Epithelial cell of prostate (primary cell): ENCODE measurements around the gene SOSTDC1.
A peak's percentile ranks its signal among the peaks of the same experiment; 100 is the strongest.
"Not testable (repeated sequence)": the region's sequence is repeated elsewhere in the genome, so short reads cannot be mapped to it uniquely, and the experiment has no call there.

Source experiments
- DNase-seq: peaks from one replicate; pipeline ENCODE4 v3.0.0-alpha.2; 2011; ENCODE audit warnings: low read depth, low spot score
- H3K27ac ChIP-seq: fragments of 450-650 bp; 2 replicates; pipeline ENCODE4 v1.5.1; 2017; ENCODE audit warnings: mild to moderate bottlenecking

SOSTDC1 gene, protein sequence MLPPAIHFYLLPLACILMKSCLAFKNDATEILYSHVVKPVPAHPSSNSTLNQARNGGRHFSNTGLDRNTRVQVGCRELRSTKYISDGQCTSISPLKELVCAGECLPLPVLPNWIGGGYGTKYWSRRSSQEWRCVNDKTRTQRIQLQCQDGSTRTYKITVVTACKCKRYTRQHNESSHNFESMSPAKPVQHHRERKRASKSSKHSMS

DNA sequence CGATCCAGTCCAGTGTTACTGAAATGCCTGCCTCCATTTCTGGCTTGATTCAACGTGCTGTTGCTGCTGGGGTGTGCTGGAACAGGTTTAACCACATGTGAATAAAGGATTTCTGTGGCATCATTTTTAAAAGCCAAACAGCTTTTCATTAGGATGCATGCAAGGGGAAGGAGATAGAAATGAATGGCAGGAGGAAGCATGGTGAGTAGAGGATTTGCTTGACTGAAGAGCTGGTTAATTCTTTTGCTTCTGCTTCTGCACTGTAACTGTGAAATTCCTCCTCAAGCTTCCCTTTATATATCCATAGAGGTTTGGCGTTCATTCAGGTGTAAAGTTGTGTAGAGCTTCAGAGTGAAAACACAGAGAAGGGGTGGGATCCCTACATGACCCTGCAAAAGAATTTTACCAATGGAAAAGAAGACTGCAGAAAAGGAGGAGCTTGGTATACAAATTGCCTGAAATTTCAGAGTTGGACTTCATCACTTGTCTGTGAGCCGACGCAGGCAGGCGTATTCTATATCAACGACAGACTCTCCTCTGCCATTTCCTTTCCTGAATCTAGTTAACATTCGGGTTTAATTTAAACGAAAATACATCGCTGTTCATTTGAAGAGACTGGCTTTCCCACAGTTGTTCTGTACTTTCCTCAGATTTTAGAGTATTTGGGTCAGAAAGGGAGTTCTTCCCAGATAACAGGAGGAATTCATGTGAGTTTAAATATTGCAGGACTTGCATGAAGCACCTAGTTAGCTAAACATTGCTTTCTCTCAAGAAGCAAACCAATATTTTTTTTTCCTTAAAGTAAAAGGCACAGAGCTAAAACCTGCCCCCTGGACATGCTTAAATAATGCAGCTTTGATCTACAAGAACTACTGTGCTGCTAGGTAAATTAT lies at the start of gene SOSTDC1:
SOSTDC1 (minus strand) TSS at position 270 of the 893 bp plus-strand sequence; CDS start at position 200, 70 bp downstream.
- peak; percentile 5 for DNase-seq
- peak within 1 kb of the TSS; percentile 4 for H3K27ac ChIP-seq

DNA sequence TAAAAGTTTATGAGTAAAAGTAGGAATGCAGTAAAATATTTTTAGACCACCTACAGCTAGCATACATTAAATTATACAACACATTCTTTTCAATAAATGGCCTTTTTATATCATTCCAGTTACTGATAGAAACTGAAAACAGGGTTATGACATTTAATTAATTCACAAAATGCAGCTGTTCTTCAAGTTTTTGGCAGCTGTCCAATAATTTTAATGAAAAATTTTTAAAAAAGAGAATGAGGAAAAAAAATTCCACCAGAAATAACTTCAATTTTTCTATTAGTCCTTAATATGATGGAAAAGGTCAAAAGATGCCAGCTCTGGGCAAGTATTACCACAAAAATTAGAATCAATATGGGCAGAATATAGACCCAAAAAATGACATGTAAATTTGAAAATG lies 49.2 kb upstream of the SOSTDC1 start:
- no peak overlapping the region for H3K27ac ChIP-seq
- no peak for DNase-seq

DNA sequence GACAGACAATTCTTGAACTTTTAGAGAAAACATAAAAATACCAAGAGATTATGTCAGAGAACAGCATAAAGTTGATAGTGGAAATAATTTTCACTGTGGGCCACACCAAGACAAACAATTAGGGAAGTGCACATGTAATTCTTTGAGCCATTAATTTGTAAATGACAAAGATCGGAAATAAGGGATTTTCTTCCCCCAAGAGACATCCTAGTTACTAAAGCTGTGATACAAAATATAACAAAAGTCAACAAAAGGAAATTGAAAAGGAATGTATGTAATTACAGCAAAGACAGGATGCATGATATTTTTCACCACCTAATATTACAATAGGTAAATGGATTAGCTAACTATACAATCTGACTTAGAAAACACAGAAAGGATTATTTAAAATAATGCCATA lies 48.7 kb upstream of the SOSTDC1 start:
- DNase-seq = no peak

DNA sequence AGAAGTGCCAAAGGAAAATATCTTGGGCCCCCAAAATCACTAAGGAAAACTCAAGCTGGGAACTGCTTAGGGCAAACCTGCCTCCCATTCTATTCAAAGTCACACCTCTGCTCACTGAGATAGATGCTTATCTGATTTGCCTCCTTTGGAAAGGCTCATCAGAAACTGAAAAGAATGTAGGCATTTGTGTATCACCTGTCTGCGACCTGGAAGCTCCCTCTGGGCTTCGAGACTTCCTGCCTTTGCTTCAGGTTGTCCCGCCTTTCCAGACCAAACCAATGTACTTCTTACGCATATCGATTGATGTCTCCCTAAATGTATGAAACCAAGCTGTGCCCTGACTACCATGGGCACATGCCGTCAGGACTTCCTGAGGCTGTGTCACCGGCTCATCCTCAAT lies 46.6 kb upstream of the SOSTDC1 start:
- DNase-seq = no peak
- no peak overlapping the region for H3K27ac ChIP-seq

More for the DNA sequence above, 48.7 kb upstream of the SOSTDC1 start:
- no peak overlapping the region for H3K27ac ChIP-seq

DNA sequence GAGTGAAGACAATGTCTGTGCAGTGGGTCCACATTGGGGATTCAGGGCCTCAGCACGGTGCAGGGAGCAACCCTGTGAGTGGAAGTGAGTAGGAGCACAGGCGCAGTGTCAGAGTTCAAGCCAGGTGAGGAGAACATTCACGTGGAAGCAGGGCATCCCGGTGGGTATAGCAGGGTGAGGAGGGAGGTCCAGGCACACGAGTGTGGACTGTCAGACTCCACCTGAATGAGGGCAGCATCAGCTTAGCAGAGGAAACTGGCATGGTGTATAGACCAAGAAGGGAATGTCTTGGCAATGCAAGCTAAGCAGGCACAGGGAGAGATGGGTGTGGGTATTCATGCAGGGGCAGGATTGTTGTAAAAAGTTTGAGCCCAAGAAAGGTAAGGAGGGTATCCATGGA lies 45.8 kb upstream of the SOSTDC1 start:
- H3K27ac ChIP-seq = no peak overlapping the region
- no peak for DNase-seq

DNA sequence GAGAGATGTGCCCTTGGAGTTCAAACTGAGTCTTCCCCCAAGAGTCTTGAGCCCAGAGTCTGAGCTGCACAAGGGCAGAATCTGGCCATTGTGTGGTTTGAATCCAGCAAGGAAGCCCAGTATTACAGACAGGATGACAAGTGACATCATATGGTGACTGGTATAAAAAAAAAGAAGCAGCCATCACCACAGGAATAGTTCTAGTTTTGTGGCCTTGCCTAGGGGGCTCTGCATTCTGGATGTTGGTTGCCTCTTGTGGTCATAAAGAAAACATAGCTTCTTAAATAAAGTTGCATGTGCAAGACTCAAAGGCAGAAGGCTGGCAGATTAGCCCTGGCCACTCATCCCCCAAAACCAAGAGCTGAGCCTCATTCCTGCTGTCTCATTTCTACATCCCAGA lies 44.3 kb upstream of the SOSTDC1 start:
- DNase-seq = no peak

DNA sequence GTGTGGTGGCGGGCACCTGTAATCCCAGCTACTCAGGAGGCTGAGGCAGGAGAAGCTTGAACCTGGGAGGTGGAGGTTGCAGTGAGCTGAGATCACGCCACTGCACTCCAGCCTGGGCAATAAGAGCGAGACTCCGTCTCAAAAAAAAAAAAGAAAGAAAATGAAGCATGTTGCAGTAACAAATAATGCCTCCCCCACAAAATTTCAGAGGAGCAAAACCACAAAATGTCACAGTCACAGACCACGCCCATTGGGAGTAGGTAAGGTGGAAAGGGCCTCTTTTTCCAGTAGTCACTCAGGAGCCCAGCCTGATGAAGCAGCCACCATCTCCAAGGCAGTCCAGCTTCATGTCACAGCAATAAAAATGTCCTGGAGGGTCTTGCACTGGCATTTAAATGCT lies 40.9 kb upstream of the SOSTDC1 start:
- not testable (repeated sequence) for DNase-seq, H3K27ac ChIP-seq

More for the DNA sequence above, 44.3 kb upstream of the SOSTDC1 start:
- no peak overlapping the region for H3K27ac ChIP-seq

DNA sequence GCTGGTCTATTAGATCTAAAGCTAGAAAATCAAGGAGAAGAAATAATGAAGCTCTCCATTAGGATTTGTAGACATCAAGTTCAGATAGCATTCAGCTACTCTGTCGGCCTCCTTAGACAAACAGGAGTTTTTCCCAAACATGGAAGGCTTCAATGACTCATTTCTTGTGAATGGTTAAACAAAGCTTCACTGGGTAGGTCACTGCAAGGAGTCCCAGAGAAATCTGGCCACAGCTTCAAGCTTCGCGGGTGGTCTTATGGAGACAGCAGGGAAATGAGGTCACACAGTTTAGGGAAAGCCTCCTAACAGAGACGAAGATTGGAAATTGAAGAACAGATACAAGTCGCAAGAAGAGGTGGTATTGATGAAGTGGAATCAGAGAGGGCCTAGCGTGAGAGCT lies 38.5 kb upstream of the SOSTDC1 start:
- no peak overlapping the region for H3K27ac ChIP-seq
- no peak for DNase-seq

DNA sequence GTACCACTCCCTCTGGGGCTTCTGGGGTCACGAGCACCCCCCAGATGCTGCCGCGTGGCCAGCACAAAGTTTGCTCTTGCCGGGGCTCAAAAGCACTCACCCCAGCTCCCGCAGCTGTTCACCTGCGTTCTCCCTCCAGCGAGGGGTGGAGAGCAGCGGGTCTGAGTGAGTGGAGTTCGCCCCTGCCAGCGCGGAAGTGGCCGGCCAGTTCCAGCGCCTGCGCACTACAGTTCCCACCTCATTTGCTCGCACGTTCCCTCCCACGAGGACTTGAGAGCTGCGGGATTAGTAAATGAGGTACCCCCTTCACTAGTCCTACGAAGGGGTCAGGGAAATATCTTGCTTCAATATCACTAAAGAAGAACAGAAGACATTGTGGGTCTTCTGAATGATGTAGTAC lies 36.8 kb upstream of the SOSTDC1 start:
- H3K27ac ChIP-seq = no peak overlapping the region
- no peak for DNase-seq

DNA sequence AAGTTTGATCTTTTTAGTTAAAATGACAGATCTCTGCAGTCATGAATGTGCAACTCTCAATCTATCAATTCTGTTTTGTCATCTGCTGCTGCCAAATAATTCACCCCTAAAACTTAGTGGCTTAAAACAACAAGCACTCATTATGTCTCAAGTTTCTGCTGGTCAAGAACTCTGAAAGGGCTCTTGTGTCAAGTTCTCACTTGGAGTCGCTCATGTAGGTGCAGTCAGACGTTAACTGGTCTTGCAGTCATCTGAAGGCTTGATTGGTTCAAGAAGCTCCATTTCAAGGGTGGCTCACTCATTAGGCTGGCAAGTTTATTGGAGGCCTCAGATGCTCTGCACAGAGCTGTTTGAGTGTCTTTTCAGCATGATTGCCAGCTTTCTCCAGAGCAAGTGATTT lies 32.6 kb upstream of the SOSTDC1 start:
- DNase-seq = no peak

DNA sequence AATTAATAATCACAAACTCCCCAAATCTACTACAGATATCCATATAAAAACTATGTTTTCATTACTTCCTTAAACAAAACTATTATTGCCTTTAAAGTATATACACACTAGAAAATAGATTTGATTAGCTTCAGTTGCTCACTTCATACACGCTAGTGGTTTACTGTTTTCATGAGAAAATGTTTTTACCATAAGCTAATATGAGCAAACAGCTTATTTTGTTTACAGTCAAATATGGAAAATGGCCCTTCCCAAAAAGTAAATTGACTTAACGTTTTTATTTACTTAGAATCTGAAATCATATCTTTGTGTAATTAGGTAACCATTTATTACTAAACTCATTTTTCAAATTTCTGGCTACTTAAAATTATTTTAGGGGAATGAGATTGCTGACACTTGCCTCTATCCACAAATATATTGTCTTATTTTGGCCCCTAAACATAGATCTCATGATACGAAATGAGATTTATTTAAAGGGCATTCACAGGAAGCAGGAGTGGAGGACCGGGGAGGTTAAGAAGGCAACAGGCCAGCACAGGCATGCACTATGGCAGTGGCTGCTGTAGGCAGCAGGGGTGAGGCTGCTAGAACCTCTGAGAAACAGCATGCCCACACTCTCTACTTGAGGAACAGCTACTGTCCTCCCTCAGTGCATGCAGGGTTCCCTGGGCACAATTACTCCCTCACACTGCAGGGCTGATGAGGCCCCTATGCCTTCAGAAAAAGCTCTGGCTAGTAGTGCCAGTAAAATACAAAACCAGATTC lies 29.6 kb upstream of the SOSTDC1 start:
- DNase-seq = peak; percentile 6
- peak overlapping the region; percentile 21 for H3K27ac ChIP-seq

More for the DNA sequence above, 32.6 kb upstream of the SOSTDC1 start:
- H3K27ac ChIP-seq = no peak overlapping the region

DNA sequence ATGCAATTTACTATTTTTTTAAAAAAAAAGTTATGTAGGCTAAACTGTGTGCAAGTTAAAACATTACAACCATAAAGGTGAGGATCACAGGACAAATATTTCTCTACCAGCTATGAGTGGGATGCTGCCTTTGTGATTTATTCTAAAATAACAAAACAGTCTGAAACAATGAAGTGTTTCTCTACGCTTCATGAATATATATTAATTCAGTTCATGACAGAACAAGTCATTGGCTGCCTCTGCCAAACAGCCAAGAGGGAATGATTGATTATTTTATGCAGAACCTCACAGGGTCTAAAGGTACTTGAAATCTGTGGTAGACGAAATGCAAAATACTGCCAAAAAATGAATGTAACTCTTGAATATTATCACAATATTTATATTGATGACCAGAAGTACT lies 29.0 kb upstream of the SOSTDC1 start:
- DNase-seq = no peak
- peak overlapping the region; percentile 21 for H3K27ac ChIP-seq

DNA sequence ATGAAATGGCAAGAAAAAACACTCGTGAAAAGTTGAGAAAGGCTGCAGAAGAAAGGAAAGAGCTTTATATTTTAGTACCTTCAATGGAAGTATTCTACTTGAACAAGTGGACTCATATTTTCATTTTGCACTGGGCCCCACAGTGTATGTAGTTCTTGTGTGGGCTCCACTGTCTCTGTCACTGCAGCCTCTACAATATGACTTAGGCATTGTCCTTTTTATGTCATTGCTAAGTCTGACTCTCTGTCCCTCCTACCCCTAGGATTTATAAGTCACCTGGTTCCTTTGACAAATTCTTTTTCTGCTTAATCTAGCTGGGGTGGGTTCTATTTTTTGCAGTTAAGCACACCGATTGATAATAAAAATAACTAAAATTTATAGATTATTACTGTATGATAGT lies 27.7 kb upstream of the SOSTDC1 start:
- DNase-seq = no peak
- H3K27ac ChIP-seq = peak overlapping the region; percentile 61

DNA sequence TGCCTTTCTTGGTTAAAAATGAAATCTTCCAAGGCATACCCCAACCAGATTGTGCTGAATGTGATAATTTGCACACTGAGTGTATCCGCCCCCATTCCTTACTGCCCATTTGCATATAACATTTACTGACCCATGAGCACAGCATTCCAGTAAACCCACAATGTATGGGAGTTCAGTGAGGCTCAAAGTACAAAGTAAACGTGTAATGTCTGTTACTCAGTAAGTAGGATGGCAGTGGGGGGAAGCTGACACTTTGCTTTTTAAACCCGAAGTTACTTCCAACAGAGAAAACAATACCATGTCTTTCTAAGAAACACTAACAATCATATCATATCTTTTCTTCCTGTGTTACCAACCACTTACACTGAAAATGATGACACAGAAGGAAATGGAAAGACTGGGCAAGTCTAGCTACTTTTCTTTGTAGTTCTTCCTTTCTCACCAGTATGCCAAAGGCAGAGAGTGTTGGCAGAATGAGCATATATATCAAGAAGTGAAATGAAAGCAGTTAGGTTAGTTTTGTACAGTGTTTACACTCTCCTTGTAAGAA lies 27.1 kb upstream of the SOSTDC1 start:
- peak overlapping the region; percentile 61 for H3K27ac ChIP-seq
- no peak for DNase-seq

DNA sequence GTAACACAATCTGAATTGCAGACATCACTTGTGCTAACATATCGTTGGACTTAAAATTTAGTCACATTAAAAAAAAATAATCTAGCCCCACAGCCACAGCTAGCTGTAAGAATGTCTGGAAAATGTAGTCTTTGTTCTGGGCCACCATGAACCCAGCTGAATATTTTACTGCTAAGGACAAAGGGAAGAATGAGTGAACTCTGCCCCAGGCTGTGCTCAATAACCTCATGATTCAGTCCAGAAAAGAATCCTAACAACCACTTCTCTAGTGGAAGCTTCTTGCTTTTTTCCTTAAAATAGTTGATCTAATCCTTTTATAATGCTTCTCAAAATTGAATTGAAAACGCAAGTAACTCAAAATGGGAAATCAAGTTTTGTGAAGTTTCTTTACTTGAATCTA lies 25.6 kb upstream of the SOSTDC1 start:
- DNase-seq = no peak
- no peak overlapping the region for H3K27ac ChIP-seq

DNA sequence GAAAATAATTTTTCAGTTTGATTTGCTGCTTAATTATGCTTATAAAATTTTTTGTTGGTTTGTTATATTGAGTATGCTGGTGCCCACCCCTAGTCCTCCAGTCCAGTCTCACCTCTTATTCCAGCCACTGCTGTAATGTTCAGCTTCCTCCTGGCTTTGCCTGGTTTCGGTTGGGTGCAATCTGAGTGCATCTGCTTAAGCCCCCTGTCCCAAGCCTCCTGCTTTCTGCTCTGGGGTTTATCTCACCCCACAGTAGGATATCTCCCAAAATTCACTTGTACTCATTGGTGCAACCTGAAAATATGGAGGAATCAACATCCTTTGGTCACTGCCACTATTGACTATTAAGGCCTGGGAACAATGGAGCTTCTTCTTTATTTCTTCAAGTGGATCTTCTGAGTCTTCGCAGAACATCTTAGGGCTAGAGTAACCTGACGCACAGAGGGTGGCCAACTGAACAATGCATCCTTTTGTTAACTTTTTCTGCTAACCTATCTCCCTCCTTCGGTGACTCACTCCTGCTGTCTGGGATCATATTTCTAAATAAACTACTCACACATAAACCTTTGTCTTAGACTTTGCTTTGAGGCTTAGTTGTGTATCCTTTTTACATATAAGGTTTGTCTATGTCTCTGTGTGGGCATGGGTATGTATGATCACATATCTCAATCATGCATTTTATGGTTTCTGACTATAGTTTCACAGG lies 19.1 kb upstream of the SOSTDC1 start:
- DNase-seq = peak; percentile 96
- H3K27ac ChIP-seq = peak overlapping the region; percentile 44

DNA sequence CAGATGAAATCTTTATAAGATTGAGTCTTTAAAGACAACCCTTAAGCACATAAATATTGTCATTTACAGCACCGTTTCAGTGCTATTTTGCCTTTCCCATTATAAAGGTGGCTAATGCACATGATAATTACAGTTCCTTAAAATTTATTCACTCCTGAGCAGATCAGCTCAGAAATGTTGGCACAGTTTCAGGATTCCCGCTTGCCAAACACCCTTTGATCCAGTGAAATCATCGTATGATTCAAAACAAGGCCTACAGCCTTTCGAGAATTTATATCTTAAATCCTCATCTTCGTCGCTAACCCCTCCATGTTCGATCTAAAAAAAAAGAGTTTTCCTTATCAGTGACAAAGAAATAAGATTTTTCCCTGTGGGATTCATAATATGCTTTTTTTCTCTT lies 14.1 kb upstream of the SOSTDC1 start:
- H3K27ac ChIP-seq = no peak overlapping the region
- no peak for DNase-seq

DNA sequence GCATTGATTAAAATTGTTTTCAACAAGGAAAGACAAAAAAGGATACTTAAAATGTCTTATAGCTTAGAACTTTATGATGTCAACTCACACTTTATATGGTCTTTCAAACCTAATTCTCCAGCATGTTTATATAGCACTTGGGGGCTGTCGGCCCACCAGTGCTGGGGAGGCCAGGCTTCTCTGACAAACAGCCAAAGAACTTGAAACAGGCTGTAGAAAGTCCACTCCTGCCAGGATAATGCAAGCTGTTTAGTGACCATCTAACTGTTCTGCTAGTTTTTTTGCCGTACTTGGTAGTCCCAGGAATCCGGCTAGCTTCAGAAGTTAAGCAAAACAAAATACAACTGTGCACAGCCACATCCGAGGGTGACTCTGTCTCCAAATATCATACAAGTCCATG lies 13.6 kb upstream of the SOSTDC1 start:
- H3K27ac ChIP-seq = no peak overlapping the region
- no peak for DNase-seq

DNA sequence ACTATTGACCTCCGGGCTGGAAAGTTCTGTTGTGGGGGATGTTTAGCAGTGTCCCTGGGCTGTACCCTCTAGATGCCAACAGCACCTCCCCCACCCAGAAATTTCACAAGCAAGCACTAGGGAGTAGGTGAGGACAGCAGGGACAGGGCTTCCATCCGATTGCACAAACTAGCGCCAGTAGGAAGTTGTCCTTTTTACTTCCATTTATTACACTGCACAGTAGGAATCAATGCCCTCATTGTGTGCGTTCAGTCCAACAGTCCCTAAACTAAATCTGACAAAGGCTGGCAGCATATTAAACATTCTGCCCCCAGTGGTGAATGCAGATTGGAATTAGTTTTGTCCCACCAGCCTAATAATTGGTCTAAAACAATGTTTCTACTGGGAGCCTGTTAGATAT lies 6.4 kb upstream of the SOSTDC1 start:
- no peak overlapping the region for H3K27ac ChIP-seq
- no peak for DNase-seq
